ENCODE measurements around the gene ACAD10. TPM values are rescaled to one million over a fixed set of nuclear protein-coding genes. Genes with fewer than 3 reads are reported as not detected.

Gene ACAD10
- total RNA-seq = 16.4 and 18.4 TPM in 2 replicates

DNA sequence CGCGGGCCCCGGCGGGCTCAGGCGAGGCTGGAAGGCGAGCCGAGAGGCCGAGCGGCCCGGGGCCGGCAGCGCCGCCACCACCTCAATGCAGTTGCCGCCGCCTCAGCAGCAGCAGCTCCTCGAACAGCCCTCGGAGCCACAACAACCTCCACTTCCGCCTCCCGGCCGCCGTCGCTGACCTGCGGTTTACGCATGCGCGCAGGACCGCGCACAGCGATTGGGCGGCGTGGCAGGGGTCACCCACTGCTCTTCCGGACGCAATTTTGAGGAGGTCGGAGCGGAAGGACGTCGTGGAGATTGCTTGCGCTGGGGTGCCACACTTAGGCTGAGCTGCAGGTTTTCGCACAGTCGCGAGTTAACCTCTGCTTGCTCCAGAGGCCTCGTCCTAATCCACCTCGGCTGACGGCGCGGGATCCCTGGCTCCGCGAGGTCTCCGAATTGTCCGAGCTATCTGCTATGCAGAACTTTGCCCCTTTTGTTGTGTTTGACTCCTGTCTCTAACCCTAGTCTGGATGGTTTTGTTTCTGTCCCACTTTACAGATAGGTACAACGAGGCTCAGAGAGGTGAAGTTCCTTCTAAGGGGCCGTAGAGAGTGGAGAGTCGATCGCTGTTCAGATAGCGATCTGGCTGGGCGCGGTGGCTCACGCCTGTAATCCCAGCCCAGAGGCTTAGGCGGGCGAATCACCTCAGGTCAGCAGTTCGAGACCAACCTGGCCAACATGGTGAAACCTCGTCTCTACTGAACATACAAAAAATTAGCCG lies at the start of gene ACAD10, which contains the start of gene BRAP:
ACAD10 (plus strand) TSS at position 243 of the 763 bp plus-strand sequence. CDS start 6,657 bp downstream, outside the sequence.
BRAP (minus strand) TSS at position 146 of the 763 bp plus-strand sequence. CDS start 164 bp downstream, outside the sequence.
- peak within 1 kb of the TSS; percentile 92 for H3K4me3 ChIP-seq (ENCODE audit: low read depth, low read length)
- peak; percentile 95 for DNase-seq (ENCODE audit: low read depth)
- TF ChIP-seq, protein P1, sequence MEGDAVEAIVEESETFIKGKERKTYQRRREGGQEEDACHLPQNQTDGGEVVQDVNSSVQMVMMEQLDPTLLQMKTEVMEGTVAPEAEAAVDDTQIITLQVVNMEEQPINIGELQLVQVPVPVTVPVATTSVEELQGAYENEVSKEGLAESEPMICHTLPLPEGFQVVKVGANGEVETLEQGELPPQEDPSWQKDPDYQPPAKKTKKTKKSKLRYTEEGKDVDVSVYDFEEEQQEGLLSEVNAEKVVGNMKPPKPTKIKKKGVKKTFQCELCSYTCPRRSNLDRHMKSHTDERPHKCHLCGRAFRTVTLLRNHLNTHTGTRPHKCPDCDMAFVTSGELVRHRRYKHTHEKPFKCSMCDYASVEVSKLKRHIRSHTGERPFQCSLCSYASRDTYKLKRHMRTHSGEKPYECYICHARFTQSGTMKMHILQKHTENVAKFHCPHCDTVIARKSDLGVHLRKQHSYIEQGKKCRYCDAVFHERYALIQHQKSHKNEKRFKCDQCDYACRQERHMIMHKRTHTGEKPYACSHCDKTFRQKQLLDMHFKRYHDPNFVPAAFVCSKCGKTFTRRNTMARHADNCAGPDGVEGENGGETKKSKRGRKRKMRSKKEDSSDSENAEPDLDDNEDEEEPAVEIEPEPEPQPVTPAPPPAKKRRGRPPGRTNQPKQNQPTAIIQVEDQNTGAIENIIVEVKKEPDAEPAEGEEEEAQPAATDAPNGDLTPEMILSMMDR (IDR thresholded peaks at IDR 0.05; ENCODE audit: insufficient read depth, low read depth, low read length) = no peak

DNA sequence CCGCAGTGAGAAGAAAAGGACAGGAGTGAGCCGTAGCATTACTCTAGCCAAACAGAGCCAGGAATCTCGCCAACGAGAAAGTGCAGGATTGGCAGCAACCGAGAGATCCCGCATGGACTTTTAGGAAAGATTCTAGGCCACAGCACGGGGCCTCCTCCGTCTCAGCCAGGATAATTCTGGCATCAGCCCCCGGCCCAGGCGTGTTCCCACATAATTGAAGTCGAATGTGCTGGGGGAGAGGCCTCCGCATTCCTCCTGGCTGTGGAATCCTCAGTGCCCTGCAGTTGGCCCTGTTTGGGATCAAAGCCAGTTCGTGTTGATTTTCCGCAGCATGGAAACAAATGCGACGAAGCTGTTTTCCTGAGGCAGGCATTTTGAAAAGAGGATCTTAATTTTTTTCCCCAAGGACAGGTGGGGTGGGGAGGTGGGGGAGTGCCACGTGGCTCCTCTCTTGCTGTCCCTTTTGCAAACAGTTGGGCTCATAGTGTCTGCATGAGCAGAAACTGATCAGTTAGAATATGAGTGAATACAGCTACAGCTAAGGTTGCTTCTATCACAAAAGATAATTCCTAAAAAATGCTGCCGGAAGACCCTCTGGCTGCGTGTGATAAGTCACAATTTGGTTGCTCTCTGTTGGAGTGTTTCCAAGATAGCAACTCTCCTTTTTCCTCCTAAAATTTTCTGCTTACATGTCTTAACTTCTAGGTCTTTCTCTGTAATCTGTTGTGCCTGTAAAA lies 49.5 kb upstream of the ACAD10 start:
- H3K4me3 ChIP-seq (ENCODE audit: low read depth, low read length) = no peak overlapping the region
- DNase-seq (ENCODE audit: low read depth) = peak; percentile 71
- TF ChIP-seq, protein P1 (IDR thresholded peaks at IDR 0.05; ENCODE audit: insufficient read depth, low read depth, low read length) = no peak

DNA sequence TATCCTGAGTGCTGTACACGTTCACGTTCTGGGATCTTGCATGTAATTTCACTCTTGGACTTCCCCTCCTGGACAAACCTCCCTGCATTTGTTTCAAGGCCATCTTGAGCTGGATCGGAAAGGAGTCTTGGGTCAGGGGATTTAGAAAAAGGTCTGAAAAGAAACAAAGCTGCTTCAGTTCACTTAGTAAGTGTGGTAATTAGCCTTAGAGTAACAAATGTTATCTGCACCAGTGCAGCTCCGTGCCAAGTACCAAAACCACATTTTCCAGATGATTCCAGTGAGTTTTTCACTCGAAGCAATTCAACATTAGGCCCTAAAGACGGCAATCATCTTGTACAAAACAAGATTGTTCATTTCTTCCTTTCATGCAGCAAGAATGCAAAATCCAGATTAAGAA lies 47.3 kb upstream of the ACAD10 start:
- H3K4me3 ChIP-seq (ENCODE audit: low read depth, low read length) = no peak overlapping the region
- TF ChIP-seq, protein P1 (IDR thresholded peaks at IDR 0.05; ENCODE audit: insufficient read depth, low read depth, low read length) = no peak
- DNase-seq (ENCODE audit: low read depth) = peak; percentile 43

DNA sequence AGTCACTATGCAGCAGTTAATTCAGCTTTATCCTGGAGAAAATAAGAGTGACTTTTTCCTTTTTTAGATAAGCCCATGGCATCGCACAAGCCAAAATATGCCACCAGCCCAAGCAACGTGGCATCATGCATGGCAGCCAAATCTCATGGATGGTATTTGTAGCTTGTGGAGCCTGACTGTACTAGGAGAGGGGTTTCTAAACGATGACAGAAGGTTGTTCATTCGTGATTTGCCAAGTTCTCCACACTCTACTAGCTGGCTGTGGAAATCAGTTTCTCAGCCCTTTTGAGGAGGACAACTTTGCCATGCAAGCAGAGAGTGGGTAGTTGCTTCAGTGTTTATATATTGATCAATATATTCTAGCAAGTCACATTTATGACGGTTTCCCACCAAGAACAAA lies 45.3 kb upstream of the ACAD10 start:
- TF ChIP-seq, protein P1 (IDR thresholded peaks at IDR 0.05; ENCODE audit: insufficient read depth, low read depth, low read length) = no peak
- no peak overlapping the region for H3K4me3 ChIP-seq (ENCODE audit: low read depth, low read length)
- no peak for DNase-seq (ENCODE audit: low read depth)

DNA sequence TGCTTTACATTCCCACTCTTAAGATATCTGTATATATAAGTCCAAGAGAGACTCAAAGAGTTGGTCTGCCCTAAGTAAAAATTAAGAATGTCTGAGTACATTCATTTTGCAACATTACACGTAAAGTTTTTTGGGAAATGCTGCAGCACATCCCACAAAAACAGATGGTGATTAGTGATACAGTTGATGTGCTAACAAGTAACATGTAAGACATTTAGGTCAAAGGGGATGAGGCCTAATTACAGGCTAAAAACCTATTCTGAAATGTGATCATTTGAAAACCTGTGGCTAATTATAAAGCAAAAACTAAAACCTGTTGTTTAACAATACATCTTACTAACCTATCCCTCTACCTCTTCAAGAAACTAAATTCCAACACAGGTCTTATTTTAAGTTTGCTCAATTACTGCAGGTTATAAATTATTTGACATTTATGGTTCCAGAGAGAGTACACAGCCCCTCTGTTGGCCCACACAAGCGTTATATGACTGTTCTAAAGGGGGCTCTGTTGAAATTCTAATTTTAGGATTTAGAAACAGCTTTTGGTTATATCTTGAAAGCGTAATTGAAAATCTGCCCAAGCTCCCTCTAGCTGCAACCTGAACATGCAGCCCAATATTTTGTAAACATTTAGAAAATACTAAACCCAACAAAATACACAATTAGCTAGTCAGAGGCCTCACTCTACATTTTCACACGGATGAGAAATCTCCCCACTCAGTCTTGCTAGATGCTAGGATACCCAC lies 43.0 kb upstream of the ACAD10 start:
- TF ChIP-seq, protein P1 (IDR thresholded peaks at IDR 0.05; ENCODE audit: insufficient read depth, low read depth, low read length) = peak; percentile 38
- peak; percentile 84 for DNase-seq (ENCODE audit: low read depth)
- H3K4me3 ChIP-seq (ENCODE audit: low read depth, low read length) = no peak overlapping the region

DNA sequence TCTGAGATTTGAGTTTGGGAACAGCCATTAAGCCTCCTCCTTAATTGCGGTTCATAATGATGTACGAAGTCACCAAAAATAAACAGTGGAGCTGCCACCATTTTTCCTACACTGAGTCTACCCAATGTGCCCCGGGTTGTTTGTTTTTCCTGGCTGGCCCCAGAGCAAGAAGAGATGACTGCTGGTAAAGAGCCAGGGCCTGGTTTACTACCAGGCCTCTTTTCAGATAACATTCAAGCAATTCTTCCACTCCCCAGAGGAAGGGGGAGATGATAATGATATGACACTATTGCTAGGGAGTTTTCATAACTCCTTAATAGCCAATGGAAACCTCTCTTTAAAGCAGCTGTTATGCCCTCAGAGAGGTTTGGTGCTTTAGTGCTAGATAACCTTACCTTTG lies 42.4 kb upstream of the ACAD10 start:
- DNase-seq (ENCODE audit: low read depth) = peak; percentile 96
- H3K4me3 ChIP-seq (ENCODE audit: low read depth, low read length) = no peak overlapping the region
- TF ChIP-seq, protein P1 (IDR thresholded peaks at IDR 0.05; ENCODE audit: insufficient read depth, low read depth, low read length) = no peak
